NCI-H2081 (cell line): ENCODE results near the gene PMVK.
"Not testable (repeated sequence)": the region's sequence is repeated elsewhere in the genome, so short reads cannot be mapped to it uniquely, and the experiment has no call there.

Experiments used
- DNase-seq, 2 experiments: peaks; one replicate each; lab custom pipeline; 2025; lab: John Stamatoyannopoulos, UW

PMVK gene

DNA sequence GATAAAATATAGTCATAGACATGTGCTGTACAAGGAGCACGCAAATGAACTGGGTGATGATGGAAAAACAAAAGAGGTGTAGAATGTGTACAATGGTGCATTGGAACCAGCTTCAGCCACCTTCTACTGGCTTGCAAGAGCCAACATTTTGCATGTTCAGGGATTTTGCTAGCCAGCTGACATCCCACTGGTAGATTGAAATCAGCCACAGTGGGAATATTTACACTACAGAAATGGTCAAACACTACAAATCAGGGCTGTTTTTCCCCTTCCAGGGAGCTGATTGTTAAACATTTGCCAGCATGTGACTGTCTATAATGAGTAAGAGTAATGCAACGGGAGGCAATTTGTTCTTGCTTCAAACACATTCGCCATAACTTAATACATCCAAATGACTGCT, 23.2 kb downstream of the PMVK start:
- DNase-seq, result peak; percentile 54 to 89

DNA sequence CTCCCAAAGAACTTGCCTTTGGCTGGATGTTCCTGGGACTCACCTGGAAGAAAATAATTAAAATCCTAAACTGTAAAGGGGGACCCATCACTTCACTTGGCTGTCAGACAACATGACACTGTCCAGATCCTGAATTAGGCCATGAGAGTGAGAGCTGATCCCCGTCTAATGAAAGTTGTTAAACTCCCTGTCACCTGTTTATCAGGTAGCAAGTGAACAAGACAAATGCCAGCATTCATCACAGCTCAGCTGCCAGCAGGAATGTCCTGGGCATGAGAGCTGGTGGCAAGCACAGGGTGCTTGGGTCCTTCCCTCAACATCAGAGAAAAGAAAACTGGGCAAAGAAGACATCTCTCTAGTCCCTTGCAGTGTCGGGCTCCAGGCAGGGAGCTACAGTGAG, 23.8 kb downstream of the PMVK start:
- no peak for DNase-seq

DNA sequence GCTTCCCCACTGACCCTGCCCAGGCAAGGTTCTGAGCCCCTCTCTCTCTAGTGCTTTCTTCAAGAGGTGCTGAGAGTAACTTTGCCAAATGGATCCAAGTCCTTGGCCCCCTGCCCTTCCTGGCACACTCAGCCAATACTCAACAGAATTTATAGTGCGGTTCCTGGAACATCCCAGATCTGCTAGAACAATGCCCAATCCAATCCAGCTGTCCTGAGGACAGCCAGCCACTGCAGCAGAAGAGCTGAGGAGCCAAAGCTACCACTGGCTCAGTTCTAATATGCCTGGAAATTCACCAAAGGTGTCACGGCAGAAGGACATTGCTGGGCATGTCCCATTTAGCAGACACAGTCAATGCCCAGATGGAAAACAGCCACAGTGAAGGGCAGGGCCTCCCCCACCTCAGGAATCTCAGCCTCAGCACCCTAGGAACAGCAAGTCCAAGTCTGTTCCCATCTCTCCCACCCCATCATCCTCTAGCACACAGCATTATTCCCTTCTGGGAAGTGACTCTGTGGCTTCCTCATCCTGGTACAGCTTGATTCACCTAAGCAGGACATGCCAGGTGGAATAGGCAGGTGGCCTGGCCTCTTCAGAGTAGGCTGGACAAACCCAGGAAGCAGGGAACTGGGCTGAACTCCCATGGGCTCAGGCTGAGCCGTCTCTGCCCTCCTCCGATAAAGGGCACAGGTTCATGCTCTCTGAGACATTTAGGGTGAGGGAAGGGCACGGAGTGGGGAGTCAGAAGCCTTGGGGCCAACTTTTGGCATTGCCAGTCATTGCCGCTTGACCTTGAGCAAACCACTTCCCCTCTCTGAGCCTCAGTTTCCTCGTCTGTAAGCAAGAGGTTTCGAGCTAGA, 24.6 kb downstream of the PMVK start:
- no peak for DNase-seq

DNA sequence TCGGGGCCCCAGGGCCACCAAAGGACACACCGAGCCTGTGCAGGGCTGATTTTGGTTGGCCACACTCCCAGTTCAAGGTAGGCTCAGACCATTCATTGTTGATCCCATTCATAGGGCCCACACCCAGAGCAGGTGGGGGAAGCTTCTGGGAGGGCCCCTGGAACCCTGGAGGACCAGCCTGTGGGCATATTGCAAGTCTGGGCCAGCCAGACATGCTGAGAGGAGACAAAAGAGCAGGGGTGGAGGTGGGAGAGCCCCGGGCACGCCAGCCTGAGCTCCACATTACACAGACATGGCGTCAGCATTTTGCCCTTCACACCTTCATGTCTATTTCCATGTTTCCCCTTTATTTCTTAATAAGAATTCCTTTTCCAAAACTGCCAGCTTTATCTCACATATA, 25.7 kb downstream of the PMVK start:
- DNase-seq, result no peak

DNA sequence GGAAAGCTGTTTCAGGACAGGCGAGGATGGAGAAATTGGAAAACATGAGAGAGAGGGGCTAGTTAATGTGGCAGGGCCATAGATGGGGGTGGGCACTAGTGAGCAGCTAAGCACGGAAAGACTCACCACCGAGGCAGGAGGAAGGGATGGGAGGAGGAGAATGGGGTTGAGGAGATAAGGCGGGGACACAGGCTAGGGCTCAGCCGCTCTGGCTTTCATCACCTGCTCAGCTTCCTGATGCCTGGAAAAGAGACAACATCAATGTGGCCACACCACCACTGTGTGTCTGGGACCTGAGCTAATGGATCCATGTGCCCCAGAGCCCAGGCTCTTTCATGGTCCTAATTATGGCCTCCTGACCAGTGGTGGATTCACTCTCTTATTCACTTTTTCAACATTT, 27.6 kb downstream of the PMVK start:
- DNase-seq, result no peak

DNA sequence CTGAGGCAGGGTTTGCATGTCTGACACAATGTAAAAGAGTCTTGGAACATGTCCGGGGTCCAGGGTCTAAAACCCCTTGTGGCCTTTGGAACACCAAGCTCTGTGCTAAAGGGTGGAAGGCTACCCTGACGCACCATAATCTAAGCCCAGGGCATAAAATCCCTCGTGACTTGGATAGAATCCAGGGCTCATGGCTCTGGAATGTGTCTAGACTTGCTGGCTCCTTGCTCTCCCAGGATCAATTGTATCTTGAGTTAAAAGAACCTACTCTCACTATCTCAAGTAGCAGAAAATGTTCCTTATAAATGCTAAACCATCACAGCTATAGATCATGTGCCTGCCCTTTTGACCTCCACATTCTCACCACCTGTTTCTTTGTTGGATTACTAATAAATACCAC, 28.4 kb downstream of the PMVK start:
- DNase-seq, result not testable (repeated sequence)

DNA sequence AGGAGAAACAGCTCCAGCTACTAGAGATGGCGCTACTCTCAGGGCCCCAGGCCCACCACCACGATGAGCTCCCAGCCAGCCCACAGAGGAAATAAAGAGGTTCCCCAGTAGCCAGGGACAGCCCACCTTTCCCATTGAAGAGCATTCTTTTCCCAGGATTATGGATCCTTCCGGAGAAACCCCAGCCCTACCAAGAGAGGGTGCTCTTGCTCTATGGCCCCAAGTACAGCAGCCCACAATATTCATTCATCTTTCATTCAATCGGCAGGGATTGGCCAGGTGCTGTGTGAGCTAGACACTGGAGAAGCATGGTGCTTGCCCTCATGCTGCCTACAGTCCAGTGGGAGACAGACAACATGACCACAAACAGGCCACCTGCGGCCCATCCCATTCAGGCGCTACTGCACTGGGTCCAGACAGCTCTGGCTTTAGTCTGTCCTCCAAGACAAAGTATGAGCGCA, 29.9 kb downstream of the PMVK start:
- peak in 1 of 2 experiments; percentile 17 for DNase-seq

DNA sequence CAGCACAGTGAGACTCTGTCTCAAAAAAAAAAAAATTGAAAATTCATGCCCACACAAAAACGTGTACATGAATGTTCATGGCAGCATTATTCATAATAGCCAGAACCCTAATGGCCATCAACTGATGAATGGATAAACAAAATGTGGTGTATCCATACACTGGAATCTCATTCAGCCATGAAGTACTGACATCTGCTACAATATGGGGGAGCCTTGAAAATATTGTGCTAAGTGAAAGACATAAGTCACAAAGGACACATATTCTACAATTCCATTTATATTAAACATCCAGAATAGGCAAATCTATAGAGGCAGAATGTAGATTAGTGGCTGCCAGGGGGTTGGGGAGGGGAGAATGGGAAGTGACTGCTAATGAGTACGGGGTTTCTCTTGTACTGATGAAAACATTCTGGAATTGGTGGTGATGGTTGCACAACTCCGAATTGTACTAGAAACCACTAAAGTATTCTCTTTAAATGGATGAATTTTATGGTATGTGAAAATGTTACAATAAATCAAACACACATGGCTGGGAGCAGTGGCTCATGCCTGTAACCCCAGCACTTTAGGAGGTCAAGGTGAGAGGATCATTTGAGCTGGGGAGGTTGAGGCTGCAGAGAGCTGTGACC, 33.5 kb downstream of the PMVK start:
- DNase-seq, result no peak

DNA sequence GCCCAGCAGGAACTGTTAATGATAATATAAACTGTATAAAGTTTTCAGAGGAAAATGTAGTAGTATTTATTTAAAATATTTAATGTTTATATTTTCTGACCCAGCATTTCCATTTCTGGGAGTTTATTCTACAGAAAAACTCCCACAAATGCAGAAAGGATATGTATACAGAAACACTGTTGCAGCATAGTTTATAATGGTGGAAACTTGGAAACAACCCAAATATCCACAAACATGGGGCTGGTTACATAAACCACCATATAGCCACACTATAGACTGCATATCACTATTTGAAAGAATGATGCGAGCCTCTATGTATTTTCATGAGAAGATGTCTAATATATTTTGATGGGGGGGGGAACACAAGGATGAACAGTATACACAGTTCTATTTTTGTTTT, 34.9 kb downstream of the PMVK start:
- no peak for DNase-seq

DNA sequence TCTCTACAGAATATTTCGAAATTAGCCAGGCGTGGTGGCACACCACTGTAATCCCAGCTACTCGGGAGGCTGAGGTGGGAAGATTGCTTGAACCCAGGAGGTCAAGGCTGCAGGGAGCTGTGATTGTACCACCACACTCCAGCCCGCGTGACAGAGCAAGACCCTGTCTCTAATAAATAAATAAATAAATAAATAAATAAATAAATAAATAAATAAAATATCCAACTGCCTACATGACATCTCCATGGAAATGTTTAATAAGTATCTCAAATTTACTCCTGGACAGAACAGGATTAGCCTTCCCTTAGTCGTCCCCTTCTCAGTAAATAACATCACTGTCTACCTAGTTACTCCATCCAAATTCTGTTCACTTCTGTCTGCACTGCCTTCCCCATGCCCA, 37.5 kb downstream of the PMVK start:
- DNase-seq, result no peak

DNA sequence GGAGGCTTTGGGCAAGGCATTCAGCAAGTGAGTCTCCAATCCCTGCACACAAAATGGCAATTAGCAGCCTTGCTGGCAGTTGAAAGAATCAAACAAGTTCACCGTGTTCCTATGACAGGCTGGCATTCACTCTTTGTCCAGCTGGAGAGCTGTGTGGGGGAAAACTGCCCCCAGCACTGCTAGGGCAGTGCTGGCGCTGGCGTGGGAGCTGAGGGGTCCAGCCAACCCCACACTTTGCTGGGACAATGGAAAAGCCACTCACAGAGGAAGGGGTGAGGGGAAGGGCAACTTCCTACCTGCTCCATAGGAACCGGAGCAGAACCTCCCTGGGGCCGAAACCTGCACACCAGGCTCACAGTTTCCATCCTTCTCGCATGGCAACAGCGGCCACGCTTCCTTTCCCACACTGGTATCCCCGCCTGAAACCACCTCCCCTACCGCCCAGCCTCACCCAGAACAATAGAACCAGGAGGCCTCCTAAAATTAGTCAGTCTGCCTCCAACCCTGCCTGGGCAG, 39.7 kb downstream of the PMVK start:
- no peak for DNase-seq

DNA sequence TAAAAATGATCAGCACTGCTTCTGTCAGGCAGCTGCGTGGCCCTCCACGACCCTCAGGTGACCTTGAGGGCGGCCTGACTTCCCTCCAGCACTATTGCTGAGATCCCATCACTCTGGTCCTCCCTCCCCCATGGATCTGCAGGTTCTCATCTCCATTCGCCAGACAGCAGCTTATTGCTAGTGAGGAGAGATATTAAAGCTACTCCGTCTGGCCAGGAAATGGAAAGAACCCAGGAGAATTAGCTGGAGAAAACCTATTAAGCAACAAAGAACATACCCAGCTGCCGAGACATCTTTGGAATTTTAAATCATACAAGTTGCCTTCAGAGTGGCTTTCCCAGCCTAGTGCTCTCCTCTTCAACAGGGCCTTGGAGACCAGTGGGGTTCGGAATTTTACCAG, 40.7 kb downstream of the PMVK start:
- DNase-seq, result no peak

DNA sequence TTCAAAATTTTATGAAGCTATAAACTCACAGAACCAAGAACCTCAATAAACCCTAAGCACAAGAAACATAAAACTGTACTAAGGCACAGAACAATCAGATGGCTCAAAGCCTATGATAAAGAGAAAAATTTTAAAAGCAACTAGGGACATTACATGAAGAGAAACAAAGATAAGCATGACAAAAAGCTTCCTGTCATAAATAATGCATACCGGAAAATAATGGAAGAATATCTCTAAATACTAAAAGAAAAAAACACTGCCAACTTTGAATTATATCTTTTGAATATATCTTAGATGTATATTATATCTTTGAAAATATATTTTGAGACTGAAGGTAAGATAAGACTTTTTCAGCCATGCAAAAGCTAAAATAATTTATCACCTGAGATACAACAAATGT, 45.1 kb downstream of the PMVK start:
- DNase-seq, result no peak

DNA sequence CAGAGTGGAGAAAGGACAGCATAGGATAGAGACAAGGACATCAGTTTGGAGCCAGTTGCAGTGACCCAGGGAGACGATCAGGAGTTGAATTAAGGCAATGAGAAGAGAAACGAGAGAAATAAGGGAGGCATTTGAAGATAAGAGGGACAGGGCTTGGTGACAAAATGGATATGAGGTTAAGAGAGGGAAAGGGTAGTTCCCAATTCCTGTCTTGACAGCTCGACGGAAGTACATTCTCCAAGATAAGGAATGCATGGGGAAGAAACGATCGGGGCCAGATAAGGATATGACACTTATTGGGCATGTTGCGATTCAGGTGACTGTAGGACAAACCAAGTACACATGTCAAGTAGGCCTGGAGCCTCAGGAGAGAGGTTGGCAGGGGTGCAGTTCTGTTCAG, 47.8 kb downstream of the PMVK start:
- no peak for DNase-seq

DNA sequence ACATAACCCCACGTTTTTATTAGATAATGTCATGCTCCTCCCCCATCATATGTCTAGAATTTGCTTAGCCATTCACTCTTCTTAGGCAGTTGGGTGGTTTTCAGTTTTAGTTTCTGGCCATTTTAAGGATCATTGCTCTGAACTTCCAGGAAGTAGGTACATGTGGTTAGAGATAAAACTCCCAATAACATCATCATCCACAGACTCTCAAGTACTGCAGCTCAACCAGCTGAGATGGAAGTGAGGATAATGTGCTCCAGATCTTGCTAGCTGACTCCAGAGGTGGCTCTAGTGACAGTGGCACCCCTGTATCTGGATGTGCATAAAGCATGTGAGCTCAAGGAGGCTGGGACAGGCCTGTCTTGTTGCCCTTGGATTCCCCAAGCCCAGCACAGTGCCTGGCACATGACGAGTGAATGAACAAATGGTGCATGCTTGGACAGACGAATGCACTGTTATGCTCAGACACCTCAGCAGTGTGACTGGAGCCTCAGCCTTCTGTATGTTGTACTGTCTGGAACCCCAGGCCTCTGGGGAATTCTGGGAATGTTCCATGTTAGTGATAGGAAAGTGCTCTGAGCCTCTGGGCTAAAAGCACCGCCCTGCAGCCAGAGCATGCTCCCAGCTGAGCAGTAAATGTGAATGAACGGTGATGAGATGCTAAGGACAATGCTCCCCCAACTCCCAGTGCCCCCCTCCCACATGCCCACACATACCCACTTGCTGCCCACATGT, 50.1 kb downstream of the PMVK start:
- DNase-seq, result no peak

DNA sequence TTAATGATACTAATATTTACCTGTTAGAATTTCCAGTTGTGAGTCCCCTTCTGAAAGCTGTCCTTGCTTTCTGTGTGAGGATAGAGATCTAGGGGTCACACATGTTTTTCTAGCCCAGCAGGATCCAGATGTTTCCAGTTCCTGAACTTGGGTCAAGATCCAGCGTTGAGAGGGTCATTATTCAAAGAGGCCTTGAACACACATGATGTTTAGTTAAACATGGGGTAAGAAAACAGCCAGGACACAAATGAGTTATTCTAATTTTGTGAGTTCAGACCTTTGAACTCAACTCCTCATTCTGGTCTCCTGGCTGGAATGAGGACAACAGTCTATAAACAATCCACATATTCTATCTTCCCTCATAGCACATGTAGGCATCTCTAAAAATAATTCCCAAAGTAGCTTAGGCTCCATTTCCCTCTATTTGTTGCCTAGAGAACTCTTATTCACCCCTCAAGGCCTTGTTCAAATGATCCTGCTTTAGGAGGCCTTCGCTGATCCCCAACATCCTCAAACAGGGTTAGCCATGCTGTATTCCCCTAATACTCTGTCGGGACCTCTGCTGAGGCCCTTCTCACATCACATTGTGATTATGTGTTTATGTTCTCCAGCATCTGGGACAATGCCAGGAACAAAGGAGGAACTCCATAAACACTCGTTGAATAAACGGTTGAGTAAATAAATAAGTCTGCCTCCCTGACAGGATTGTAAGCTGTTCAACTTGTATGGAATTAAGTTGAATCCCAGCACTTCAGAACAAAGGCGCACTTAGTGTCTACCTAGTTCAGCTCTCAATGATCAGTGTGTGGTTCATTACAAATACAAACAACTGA, 51.4 kb downstream of the PMVK start:
- DNase-seq, result no peak

DNA sequence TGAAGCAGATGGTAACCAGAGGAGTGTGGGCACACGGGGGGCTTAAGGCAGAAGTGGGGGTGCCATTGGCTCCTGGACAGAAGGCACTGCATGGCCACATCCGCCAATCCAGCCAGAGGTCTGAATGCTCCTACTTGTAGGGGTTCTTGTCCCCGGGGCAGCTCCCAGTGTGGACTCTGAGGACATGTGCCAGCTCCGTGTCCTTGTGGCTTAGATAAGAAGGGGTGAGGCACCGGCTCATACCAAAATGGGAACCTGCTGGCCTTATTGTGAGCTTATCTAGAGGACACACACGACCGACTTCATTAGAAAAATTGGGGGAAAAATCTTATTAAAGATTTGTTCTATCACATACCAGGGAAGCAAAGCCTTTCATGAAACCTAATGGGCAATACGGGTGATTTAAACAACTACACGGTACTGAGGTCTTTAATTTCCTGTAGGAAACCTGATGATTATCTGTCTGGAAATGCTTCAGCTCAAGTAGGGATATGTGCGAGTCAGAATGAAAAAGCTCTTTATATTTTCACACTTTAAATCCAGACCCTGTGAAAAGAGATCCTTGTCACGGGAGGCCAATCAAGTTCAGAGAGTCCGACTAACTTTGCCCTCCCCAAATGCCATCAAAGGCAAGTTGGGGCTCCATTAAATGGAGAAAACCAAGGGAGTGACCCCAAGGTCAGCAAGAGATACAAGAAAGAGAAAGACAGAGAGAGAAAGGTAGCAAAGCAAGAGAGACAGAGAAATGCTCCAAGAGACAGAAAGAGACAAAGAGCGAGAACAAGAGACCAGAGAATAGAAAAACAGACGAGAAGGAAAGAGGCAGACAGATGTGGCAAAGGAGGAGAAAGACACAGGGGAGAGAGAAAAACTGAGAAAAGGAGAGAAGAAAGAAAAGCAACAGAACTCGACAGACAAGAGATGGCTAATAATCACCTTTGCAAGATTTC, 52.3 kb downstream of the PMVK start:
- no peak for DNase-seq

DNA sequence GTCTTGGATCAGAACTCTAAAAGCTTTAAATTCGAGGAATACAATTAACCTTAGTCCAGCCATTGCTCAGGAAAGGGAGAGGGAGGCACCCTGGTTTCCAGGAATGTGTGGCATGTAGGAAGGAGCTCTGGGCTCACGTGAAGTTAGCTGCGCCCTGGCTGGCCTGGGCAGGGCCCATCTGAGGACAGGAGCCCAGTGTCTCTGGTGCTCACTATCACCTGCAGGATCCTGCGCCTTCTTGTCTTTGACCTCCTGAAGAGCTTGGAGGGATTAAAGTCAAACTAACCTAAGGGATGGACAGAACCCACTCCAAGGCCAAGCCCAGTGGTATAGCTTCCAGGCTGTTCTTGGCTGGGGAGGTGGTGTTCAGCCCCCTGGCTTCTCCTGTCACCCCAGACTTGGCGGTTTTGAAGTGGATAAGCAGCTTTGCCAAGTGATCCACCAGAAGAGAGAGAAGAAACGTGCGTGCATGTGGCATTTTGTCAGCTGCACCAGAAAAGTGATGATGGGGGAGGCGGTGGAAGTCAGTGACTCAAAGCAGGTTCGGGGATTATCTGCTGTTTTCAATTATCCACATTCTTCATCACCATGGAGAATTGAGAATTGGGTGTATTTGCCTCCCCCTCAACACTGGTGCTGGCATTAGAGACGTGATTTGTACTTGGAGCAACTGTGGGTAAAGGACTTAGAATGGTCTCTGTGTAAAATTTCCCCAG, 54.5 kb downstream of the PMVK start:
- no peak for DNase-seq

DNA sequence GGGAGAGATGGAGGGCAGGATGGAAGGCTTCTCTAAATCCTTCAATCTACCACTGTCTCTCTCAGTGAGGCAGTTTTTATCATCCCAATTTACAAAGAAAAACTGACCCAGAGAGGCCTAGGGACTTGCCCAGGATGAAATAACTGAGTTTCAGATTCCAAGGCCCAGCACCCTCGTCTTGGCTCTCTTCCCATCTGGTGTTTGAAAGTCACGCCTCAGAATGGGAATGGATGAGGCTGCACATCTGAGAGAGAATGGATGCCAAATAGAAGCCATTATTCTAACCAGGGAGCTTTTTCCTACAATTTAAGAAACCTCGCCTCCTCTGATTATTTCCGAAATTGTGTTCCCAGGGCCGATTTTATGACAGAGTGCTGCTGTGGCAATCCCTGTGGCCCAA, 55.8 kb downstream of the PMVK start:
- DNase-seq, result no peak

DNA sequence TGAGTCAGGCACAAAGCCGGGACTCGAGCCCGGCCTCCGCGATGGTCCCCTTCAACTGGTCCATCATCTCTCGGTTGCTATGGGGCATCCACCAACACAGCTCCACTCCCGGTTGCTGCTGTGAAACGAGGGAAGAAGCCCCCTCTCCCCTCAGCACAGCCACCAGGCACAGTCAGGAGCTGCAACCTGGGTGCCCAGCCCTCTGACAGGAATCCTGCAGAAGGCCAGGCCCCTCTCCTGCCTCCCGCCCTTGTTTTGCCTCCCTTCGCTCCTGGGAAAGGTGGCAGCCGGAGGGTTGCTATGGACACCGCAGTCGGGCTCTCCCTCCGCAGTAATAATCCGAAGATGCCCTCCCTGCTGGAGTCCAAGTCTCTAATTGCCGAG, 57.5 kb downstream of the PMVK start:
- no peak for DNase-seq
